ENCODE results near the gene ZNF227.

GRCh38 chr19:44204772-44205171, 7.6 kb upstream of the ZNF227 start:
- TF ChIP-seq EZH2 (IDR thresholded peaks at IDR 0.05; ENCODE audit: borderline replicate concordance, low read depth, low read length, severe bottlenecking) (no peak), CTCF (IDR thresholded peaks at IDR 0.05; ENCODE audit: borderline replicate concordance, extremely low read depth, low read length, poor library complexity, severe bottlenecking) (no peak)

Measured in DND-41 (cell line).